ENCODE data around the gene CACNB4. TPM values are rescaled to one million over a fixed set of nuclear protein-coding genes. Genes with fewer than 3 reads are reported as not detected.
"Not testable (repeated sequence)": the region's sequence is repeated elsewhere in the genome, so short reads cannot be mapped to it uniquely, and the experiment has no call there.

The CACNB4 gene
- total RNA-seq, 2 experiments from 2014 or later: 0.54 to 0.56 TPM

GRCh38 chr2:151899156-151899555 lies 199.7 kb downstream of the CACNB4 start:
- Mint-ChIP-seq H3K36me3 (no peaks in the 10 kb centered on the region), H3K27me3 (no peaks in the 10 kb centered on the region), H3K4me3 (no peak overlapping the region), H3K9me3 (no peaks in the 10 kb centered on the region), H3K27ac (no peak overlapping the region), H3K4me1 (no peaks in the 10 kb centered on the region)
- no peak for DNase-seq

GRCh38 chr2:151891566-151892194 lies 207.2 kb downstream of the CACNB4 start:
- Mint-ChIP-seq H3K4me3 (no peak overlapping the region), H3K4me1 (no peaks in the 10 kb centered on the region), H3K9me3 (no peaks in the 10 kb centered on the region), H3K27ac (no peak overlapping the region), H3K27me3 (peaks cover 9% of the 10 kb centered on the region), H3K36me3 (no peaks in the 10 kb centered on the region)
- no peak for DNase-seq

- Mint-ChIP-seq H3K36me3 (no peaks in the 10 kb centered on the region), H3K4me3 (no peak overlapping the region), H3K4me1 (no peaks in the 10 kb centered on the region), H3K27me3 (peaks cover 9% of the 10 kb centered on the region), H3K9me3 (no peaks in the 10 kb centered on the region), H3K27ac (no peak overlapping the region)
- DNase-seq: no peak
Observed at GRCh38 chr2:151887164-151887563, 211.7 kb downstream of the CACNB4 start.

- H3K4me1 Mint-ChIP-seq: no peaks in the 10 kb centered on the region
- peaks cover 8% of the 10 kb centered on the region for H3K27me3 Mint-ChIP-seq
- no peaks in the 10 kb centered on the region for H3K36me3 Mint-ChIP-seq
- H3K27ac Mint-ChIP-seq: no peak overlapping the region
- DNase-seq: no peak
- no peak overlapping the region for H3K4me3 Mint-ChIP-seq
- H3K9me3 Mint-ChIP-seq: no peaks in the 10 kb centered on the region
Observed at GRCh38 chr2:151886241-151886640, 212.6 kb downstream of the CACNB4 start.

GRCh38 chr2:151882786-151883445 lies 215.9 kb downstream of the CACNB4 start:
- DNase-seq: no peak
- Mint-ChIP-seq H3K9me3 (no peaks in the 10 kb centered on the region), H3K36me3 (no peaks in the 10 kb centered on the region), H3K27me3 (no peaks in the 10 kb centered on the region), H3K4me1 (peaks cover 10% of the 10 kb centered on the region), H3K27ac (no peak overlapping the region), H3K4me3 (no peak overlapping the region)

GRCh38 chr2:151881342-151881741 lies 217.5 kb downstream of the CACNB4 start:
- H3K36me3 Mint-ChIP-seq: no peaks in the 10 kb centered on the region
- no peaks in the 10 kb centered on the region for H3K27me3 Mint-ChIP-seq
- H3K27ac Mint-ChIP-seq: no peak overlapping the region
- no peak overlapping the region for H3K4me3 Mint-ChIP-seq
- H3K4me1 Mint-ChIP-seq: peaks cover 10% of the 10 kb centered on the region
- H3K9me3 Mint-ChIP-seq: no peaks in the 10 kb centered on the region
- DNase-seq: no peak

- Mint-ChIP-seq H3K27ac (no peak overlapping the region), H3K36me3 (no peaks in the 10 kb centered on the region), H3K4me3 (no peak overlapping the region), H3K4me1 (peaks cover 10% of the 10 kb centered on the region), H3K27me3 (no peaks in the 10 kb centered on the region), H3K9me3 (no peaks in the 10 kb centered on the region)
- no peak for DNase-seq
Observed at GRCh38 chr2:151880586-151880985, 218.3 kb downstream of the CACNB4 start.

GRCh38 chr2:151878655-151879563 lies 219.9 kb downstream of the CACNB4 start:
- no peak for DNase-seq
- Mint-ChIP-seq H3K4me1 (peaks cover 10% of the 10 kb centered on the region), H3K9me3 (no peaks in the 10 kb centered on the region), H3K27ac (no peak overlapping the region), H3K4me3 (no peak overlapping the region), H3K36me3 (no peaks in the 10 kb centered on the region), H3K27me3 (no peaks in the 10 kb centered on the region)

- Mint-ChIP-seq H3K36me3 (no peaks in the 10 kb centered on the region), H3K27ac (no peak overlapping the region), H3K4me1 (peaks cover 10% of the 10 kb centered on the region), H3K4me3 (no peak overlapping the region), H3K27me3 (no peaks in the 10 kb centered on the region), H3K9me3 (no peaks in the 10 kb centered on the region)
- no peak for DNase-seq
Observed at GRCh38 chr2:151878204-151878603, 220.6 kb downstream of the CACNB4 start.

- not testable (repeated sequence) for H3K4me3 Mint-ChIP-seq, H3K27ac Mint-ChIP-seq, H3K4me1 Mint-ChIP-seq, H3K36me3 Mint-ChIP-seq, H3K9me3 Mint-ChIP-seq, H3K27me3 Mint-ChIP-seq, DNase-seq
Observed at GRCh38 chr2:151875631-151876030, 223.2 kb downstream of the CACNB4 start.

- no peaks in the 10 kb centered on the region for H3K4me1 Mint-ChIP-seq
- no peaks in the 10 kb centered on the region for H3K9me3 Mint-ChIP-seq
- no peak overlapping the region for H3K4me3 Mint-ChIP-seq
- DNase-seq: no peak
- no peak overlapping the region for H3K27ac Mint-ChIP-seq
- H3K27me3 Mint-ChIP-seq: peaks cover 3% of the 10 kb centered on the region
- no peaks in the 10 kb centered on the region for H3K36me3 Mint-ChIP-seq
Observed at GRCh38 chr2:151872463-151872862, 226.4 kb downstream of the CACNB4 start.

- Mint-ChIP-seq H3K27me3 (peaks cover 3% of the 10 kb centered on the region), H3K4me3 (no peak overlapping the region), H3K36me3 (no peaks in the 10 kb centered on the region), H3K27ac (no peak overlapping the region), H3K4me1 (no peaks in the 10 kb centered on the region), H3K9me3 (no peaks in the 10 kb centered on the region)
- no peak for DNase-seq
Observed at GRCh38 chr2:151869291-151869690, 229.6 kb downstream of the CACNB4 start.

- H3K9me3 Mint-ChIP-seq: no peaks in the 10 kb centered on the region
- no peaks in the 10 kb centered on the region for H3K36me3 Mint-ChIP-seq
Observed at GRCh38 chr2:151862700-151863099, 236.1 kb downstream of the CACNB4 start.

GRCh38 chr2:151861174-151861573 lies 237.7 kb downstream of the CACNB4 start:
- Mint-ChIP-seq H3K27ac (no peak overlapping the region), H3K36me3 (no peaks in the 10 kb centered on the region), H3K4me3 (no peak overlapping the region), H3K9me3 (no peaks in the 10 kb centered on the region), H3K27me3 (no peaks in the 10 kb centered on the region), H3K4me1 (no peaks in the 10 kb centered on the region)
- DNase-seq: no peak

More at GRCh38 chr2:151862700-151863099, 236.1 kb downstream of the CACNB4 start:
- no peak for DNase-seq
- no peaks in the 10 kb centered on the region for H3K27me3 Mint-ChIP-seq
- H3K4me3 Mint-ChIP-seq: no peak overlapping the region
- H3K4me1 Mint-ChIP-seq: no peaks in the 10 kb centered on the region
- no peak overlapping the region for H3K27ac Mint-ChIP-seq

GRCh38 chr2:151860613-151861146 lies 238.2 kb downstream of the CACNB4 start:
- Mint-ChIP-seq H3K4me1 (no peaks in the 10 kb centered on the region), H3K4me3 (no peak overlapping the region), H3K36me3 (no peaks in the 10 kb centered on the region), H3K9me3 (no peaks in the 10 kb centered on the region), H3K27me3 (no peaks in the 10 kb centered on the region), H3K27ac (no peak overlapping the region)
- DNase-seq: no peak

Data from activated naive CD8-positive, alpha-beta T cell treated with anti-CD3 and anti-CD28 coated beads for 36 hours (primary cell).